Measurements from ENCODE around the gene ZXDC. TPM values are rescaled to one million over a fixed set of nuclear protein-coding genes. Genes with fewer than 3 reads are reported as not detected.

The ZXDC gene
- total and polyA plus RNA-seq, 2 experiments from 2014 or later: 24.1 to 25.0 TPM

GRCh38 chr3:126480206-126480605 lies 4.5 kb upstream of the ZXDC start:
- no peak for TF ChIP-seq EZH2 (IDR thresholded peaks at IDR 0.05; ENCODE audit: borderline replicate concordance)
- no peak for TF ChIP-seq CTCF (IDR thresholded peaks at IDR 0.05; ENCODE audit: poor library complexity)
- TF ChIP-seq EZH2phosphoT487 (IDR thresholded peaks at IDR 0.05; ENCODE audit: low read depth, severe bottlenecking, unreplicated experiment): no peak
- WGBS (ENCODE audit: low lambda C conversion rate, missing lambda C conversion rate): 87% methylated on average over 5 of the region's 5 CpGs

GRCh38 chr3:126479642-126480041 lies 4.0 kb upstream of the ZXDC start:
- Histone ChIP-seq H3K4me1 (ENCODE audit: insufficient read depth) (peaks cover 6% of the 10 kb centered on the region), H2AFZ (no peak overlapping the region), H3K9me2 (replicated peaks; ENCODE audit: insufficient read depth) (no peaks in the 10 kb centered on the region), H3K27ac (no peak overlapping the region), H3K36me3 (replicated peaks; ENCODE audit: insufficient read depth, low read depth) (no peaks in the 10 kb centered on the region), H4K20me1 (ENCODE audit: insufficient read depth, poor library complexity, severe bottlenecking) (peaks cover 6% of the 10 kb centered on the region), H3K4me2 (no peak overlapping the region), H3K27me3 (no peaks in the 10 kb centered on the region), H3K4me3 (no peak overlapping the region), H3K79me2 (peaks cover 4% of the 10 kb centered on the region), H3K9me3 (ENCODE audit: low read depth) (no peaks in the 10 kb centered on the region)
- 93% methylated on average over 1 of the region's 1 CpG for WGBS (ENCODE audit: low lambda C conversion rate, missing lambda C conversion rate)
- no peak for TF ChIP-seq EZH2phosphoT487 (IDR thresholded peaks at IDR 0.05; ENCODE audit: low read depth, severe bottlenecking, unreplicated experiment)
- no peak for DNase-seq (ENCODE audit: low spot score)

More at GRCh38 chr3:126480206-126480605, 4.5 kb upstream of the ZXDC start:
- DNase-seq (ENCODE audit: low spot score): no peak
- H3K27me3 ChIP-seq: no peaks in the 10 kb centered on the region
- no peak overlapping the region for H3K4me3 ChIP-seq
- H4K20me1 ChIP-seq (ENCODE audit: insufficient read depth, poor library complexity, severe bottlenecking): no peaks in the 10 kb centered on the region
- no peaks in the 10 kb centered on the region for H3K79me2 ChIP-seq
- no peak overlapping the region for H3K4me2 ChIP-seq
- no peaks in the 10 kb centered on the region for H3K36me3 ChIP-seq (replicated peaks; ENCODE audit: insufficient read depth, low read depth)
- peaks cover 6% of the 10 kb centered on the region for H3K4me1 ChIP-seq (ENCODE audit: insufficient read depth)
- H3K27ac ChIP-seq: no peak overlapping the region
- no peak overlapping the region for H2AFZ ChIP-seq
- H3K9me3 ChIP-seq (ENCODE audit: low read depth): no peaks in the 10 kb centered on the region
- H3K9me2 ChIP-seq (replicated peaks; ENCODE audit: insufficient read depth): no peaks in the 10 kb centered on the region

- H3K9me2 ChIP-seq (replicated peaks; ENCODE audit: insufficient read depth): no peaks in the 10 kb centered on the region
- H2AFZ ChIP-seq: no peak overlapping the region
- no peak overlapping the region for H3K27ac ChIP-seq
- TF ChIP-seq EZH2phosphoT487 (IDR thresholded peaks at IDR 0.05; ENCODE audit: low read depth, severe bottlenecking, unreplicated experiment) (no peak), CTCF (IDR thresholded peaks at IDR 0.05; ENCODE audit: poor library complexity) (no peak), EZH2 (IDR thresholded peaks at IDR 0.05; ENCODE audit: borderline replicate concordance) (no peak)
- H3K79me2 ChIP-seq: peaks cover 13% of the 10 kb centered on the region
- H3K36me3 ChIP-seq (replicated peaks; ENCODE audit: insufficient read depth, low read depth): no peaks in the 10 kb centered on the region
- WGBS (ENCODE audit: low lambda C conversion rate, missing lambda C conversion rate): 94% methylated on average over 14 of the region's 14 CpGs
- peaks cover 8% of the 10 kb centered on the region for H3K4me1 ChIP-seq (ENCODE audit: insufficient read depth)
- no peaks in the 10 kb centered on the region for H3K27me3 ChIP-seq
- H4K20me1 ChIP-seq (ENCODE audit: insufficient read depth, poor library complexity, severe bottlenecking): peaks cover 15% of the 10 kb centered on the region
- H3K9me3 ChIP-seq (ENCODE audit: low read depth): no peaks in the 10 kb centered on the region
- H3K4me3 ChIP-seq: no peak overlapping the region
- no peak overlapping the region for H3K4me2 ChIP-seq
- no peak for DNase-seq (ENCODE audit: low spot score)
Observed at GRCh38 chr3:126478581-126479310, 3.1 kb upstream of the ZXDC start.

GRCh38 chr3:126477061-126477380 lies 1.3 kb upstream of the ZXDC start:
- Histone ChIP-seq H3K4me1 (ENCODE audit: insufficient read depth) (peaks cover 23% of the 10 kb centered on the region), H3K9me3 (ENCODE audit: low read depth) (no peaks in the 10 kb centered on the region), H3K79me2 (peaks cover 27% of the 10 kb centered on the region), H4K20me1 (ENCODE audit: insufficient read depth, poor library complexity, severe bottlenecking) (peaks cover 31% of the 10 kb centered on the region), H3K27me3 (no peaks in the 10 kb centered on the region), H3K27ac (no peak overlapping the region), H3K4me3 (no peak overlapping the region), H2AFZ (no peak overlapping the region), H3K4me2 (peak overlapping the region; percentile 75), H3K9me2 (replicated peaks; ENCODE audit: insufficient read depth) (no peaks in the 10 kb centered on the region), H3K36me3 (replicated peaks; ENCODE audit: insufficient read depth, low read depth) (no peaks in the 10 kb centered on the region)
- no peak for DNase-seq (ENCODE audit: low spot score)
- TF ChIP-seq CTCF (IDR thresholded peaks at IDR 0.05; ENCODE audit: poor library complexity): no peak
- TF ChIP-seq EZH2phosphoT487 (IDR thresholded peaks at IDR 0.05; ENCODE audit: low read depth, severe bottlenecking, unreplicated experiment): no peak
- no peak for TF ChIP-seq EZH2 (IDR thresholded peaks at IDR 0.05; ENCODE audit: borderline replicate concordance)
- WGBS (ENCODE audit: low lambda C conversion rate, missing lambda C conversion rate): 71% methylated on average over 4 of the region's 4 CpGs
